B cell (primary cell): ENCODE results near the gene MAP3K20.

ENCODE experiments used
- CTCF ChIP-seq: fragments of 200-600 bp; IDR thresholded peaks from one replicate; pipeline ENCODE4 v1.8.0; 2022; ENCODE audit warnings: antibody characterized with exemption, mild to moderate bottlenecking
- EZH2 ChIP-seq: IDR thresholded peaks from 2 replicates; pipeline ENCODE4 v1.6.1; 2012; ENCODE audit warnings: borderline replicate concordance, low read depth, mild to moderate bottlenecking, moderate library complexity, low read length; ENCODE audit not compliant: insufficient read depth, poor library complexity, severe bottlenecking

DNA sequence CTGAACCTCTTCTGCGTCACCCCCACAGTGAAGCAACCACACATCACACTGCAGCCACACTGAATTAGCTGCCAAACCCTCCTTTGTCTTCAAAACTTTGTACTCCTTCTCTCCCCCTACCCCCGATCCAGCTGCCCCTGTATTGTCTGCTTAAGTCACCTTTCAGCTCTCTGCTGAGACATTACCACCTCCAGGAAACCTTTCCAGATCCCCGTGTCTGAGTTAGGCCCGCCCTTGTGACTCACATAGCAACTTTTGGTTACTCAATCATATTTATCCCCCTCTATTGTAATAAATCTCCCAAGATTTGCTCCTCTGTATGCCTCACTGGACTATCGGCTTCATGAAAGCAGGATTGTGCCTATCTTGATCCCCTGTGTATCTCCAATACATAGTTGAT lies 196.2 kb downstream of the MAP3K20 start:
- TF ChIP-seq CTCF (no peak), EZH2 (no peak)
